GM21825 (cell line): Measurements from ENCODE around the gene ZNF385D.
"Not testable (repeated sequence)": the region's sequence is repeated elsewhere in the genome, so short reads cannot be mapped to it uniquely, and the experiment has no call there.

Experiments used
- ATAC-seq: cut with Tn5 transposase; IDR thresholded peaks from one replicate; pipeline ENCODE4 v1.9.1; 2021; ENCODE audit warnings: mild to moderate bottlenecking, moderate library complexity; ENCODE audit not compliant: unreplicated experiment

Gene ZNF385D

GRCh38 chr3:21393683-21394311 is 357.2 kb downstream of the ZNF385D start:
- ATAC-seq, result no peak

- no peak for ATAC-seq
Measured at GRCh38 chr3:21392526-21392925, 358.5 kb downstream of the ZNF385D start.

GRCh38 chr3:21390856-21391255 is 360.2 kb downstream of the ZNF385D start:
- ATAC-seq, result no peak

GRCh38 chr3:21390136-21390535 is 360.9 kb downstream of the ZNF385D start:
- no peak for ATAC-seq

- ATAC-seq, result not testable (repeated sequence)
Measured at GRCh38 chr3:21387142-21387826, 363.7 kb downstream of the ZNF385D start.

- ATAC-seq, result not testable (repeated sequence)
Measured at GRCh38 chr3:21378036-21378435, 373.0 kb downstream of the ZNF385D start.

- ATAC-seq, result no peak
Measured at GRCh38 chr3:21377071-21377769, 373.8 kb downstream of the ZNF385D start.

- ATAC-seq, result no peak
Measured at GRCh38 chr3:21372316-21372715, 378.7 kb downstream of the ZNF385D start.
